HEK293T (cell line): ENCODE results near the gene HAGHL.

ENCODE experiments used
- CTCF ChIA-PET: fragments of 350-600 bp; formaldehyde crosslinking; extraction: SDS; loops from one replicate; lab custom pipeline; 2021; ENCODE audit warnings: antibody characterized with exemption, inconsistent platforms; lab: Yijun Ruan, JAX
- POLR2A ChIA-PET: fragments of 350-600 bp; formaldehyde crosslinking; extraction: SDS; loops from one replicate; lab custom pipeline; 2020; ENCODE audit warnings: antibody characterized with exemption, inconsistent platforms; lab: Yijun Ruan, JAX
- DNase-seq: peaks from one replicate; pipeline ENCODE4 v3.0.0; 2012; ENCODE audit warnings: mixed read lengths; ENCODE audit errors: extremely low spot score
- ARNT ChIP-seq: fragments of 450-650 bp; IDR thresholded peaks from 2 replicates; pipeline ENCODE4 v1.6.1; 2017; ENCODE audit warnings: mild to moderate bottlenecking
- BHLHE40 ChIP-seq: fragments of 450-650 bp; IDR thresholded peaks from 2 replicates; pipeline ENCODE4 v1.6.1; 2016; ENCODE audit warnings: mild to moderate bottlenecking, moderate library complexity, borderline replicate concordance
- CTBP1 ChIP-seq: fragments of 450-650 bp; IDR thresholded peaks from 2 replicates; pipeline ENCODE4 v1.6.1; 2016; ENCODE audit warnings: borderline replicate concordance
- ELF4 ChIP-seq: fragments of 450-650 bp; IDR thresholded peaks from 2 replicates; pipeline ENCODE4 v1.6.1; 2017; ENCODE audit warnings: antibody characterized with exemption
- FOXA1 ChIP-seq: fragments of 450-650 bp; IDR thresholded peaks from 2 replicates; pipeline ENCODE4 v1.6.1; 2016; ENCODE audit warnings: mild to moderate bottlenecking
- FOXK2 ChIP-seq: fragments of 450-650 bp; IDR thresholded peaks from 2 replicates; pipeline ENCODE4 v1.6.1; 2016; ENCODE audit warnings: mild to moderate bottlenecking
- FOXM1 ChIP-seq: fragments of 450-650 bp; IDR thresholded peaks from 2 replicates; pipeline ENCODE4 v1.6.1; 2017; ENCODE audit warnings: mild to moderate bottlenecking, borderline replicate concordance
- HDGF ChIP-seq: fragments of 450-650 bp; IDR thresholded peaks from 2 replicates; pipeline ENCODE4 v1.6.1; 2017; ENCODE audit warnings: antibody characterized with exemption, borderline replicate concordance
- L3MBTL2 ChIP-seq: fragments of 450-650 bp; conservative IDR thresholded peaks from 2 replicates; pipeline ENCODE4 v1.6.1; 2016; ENCODE audit warnings: mild to moderate bottlenecking
- LEF1 ChIP-seq: fragments of 450-650 bp; IDR thresholded peaks from 2 replicates; pipeline ENCODE4 v1.6.1; 2017; ENCODE audit warnings: mild to moderate bottlenecking, borderline replicate concordance
- NFRKB ChIP-seq: fragments of 450-650 bp; IDR thresholded peaks from 2 replicates; pipeline ENCODE4 v1.6.1; 2016; ENCODE audit warnings: mild to moderate bottlenecking, moderate library complexity
- PKNOX1 ChIP-seq: fragments of 450-650 bp; IDR thresholded peaks from 2 replicates; pipeline ENCODE4 v1.6.1; 2016
- SP1 ChIP-seq: fragments of 450-650 bp; IDR thresholded peaks from 2 replicates; pipeline ENCODE4 v1.6.1; 2017
- SUZ12 ChIP-seq: fragments of 450-650 bp; IDR thresholded peaks from 2 replicates; pipeline ENCODE4 v1.6.1; 2016; ENCODE audit warnings: mild to moderate bottlenecking
- TARDBP ChIP-seq: fragments of 450-650 bp; IDR thresholded peaks from 2 replicates; pipeline ENCODE4 v1.6.1; 2016
- ZNF384 ChIP-seq: fragments of 450-650 bp; IDR thresholded peaks from 2 replicates; pipeline ENCODE4 v1.6.1; 2016

HAGHL gene

GRCh38 chr16:679814-680624, 46.9 kb upstream of the HAGHL start, which contains the start of gene STUB1:
Gene STUB1, plus strand, starts transcription at chr16:680410. Its CDS starts 116 bp downstream, at chr16:680526.
- ChIA-PET POLR2A (interaction anchor here (0.6 to 3.0 kb wide), 11 partner anchors 7 to 111 kb away, joined by 3 to 33 read pairs (median 5); partner anchors contain the start of genes ANTKMT, WDR24 and WDR90), CTCF (no interaction called here)
- DNase-seq: peak; percentile 80
- TF ChIP-seq LEF1 (no peak), BHLHE40 (no peak), TARDBP (0 out of 2 replicates have a peak, but pooled peaks have one; percentile 28), FOXM1 (0 out of 2 replicates have a peak, but pooled peaks have one; percentile 12), PKNOX1 (no peak), FOXK2 (no peak), ZNF384 (no peak), HDGF (no peak), FOXA1 (no peak)

- no peak for DNase-seq
- TF ChIP-seq ELF4 (no peak), BHLHE40 (no peak), L3MBTL2 (no peak), FOXM1 (no peak), TARDBP (no peak), SP1 (no peak), PKNOX1 (no peak), NFRKB (no peak), SUZ12 (no peak), ZNF384 (no peak), HDGF (no peak), FOXA1 (no peak), ARNT (no peak), FOXK2 (no peak), CTBP1 (no peak), LEF1 (no peak)
- ChIA-PET CTCF (no interaction called here), POLR2A (interaction anchor here (0.6 to 3.0 kb wide), 11 partner anchors 8 to 112 kb away, joined by 3 to 33 read pairs (median 4); partner anchors contain the start of genes ANTKMT and WDR24)
These were observed 46.3 kb upstream of the HAGHL start for GRCh38 chr16:680625-680945.

GRCh38 chr16:680967-681745, 45.8 kb upstream of the HAGHL start:
- ChIA-PET POLR2A (interaction anchor here (0.8 to 3.0 kb wide), 13 partner anchors 9 to 45 kb away, joined by 3 to 33 read pairs (median 5); partner anchors contain the start of genes ANTKMT, METTL26, RHOT2 and WDR24), CTCF (no interaction called here)
- TF ChIP-seq L3MBTL2 (no peak), ELF4 (no peak), FOXM1 (no peak), TARDBP (no peak), ARNT (no peak), PKNOX1 (no peak), SUZ12 (no peak), BHLHE40 (no peak), SP1 (no peak), ZNF384 (no peak), LEF1 (no peak), HDGF (no peak), FOXK2 (no peak), CTBP1 (no peak), NFRKB (no peak), FOXA1 (no peak)
- no peak for DNase-seq

- TF ChIP-seq CTBP1 (no peak), ARNT (no peak), SP1 (no peak), L3MBTL2 (peak; percentile 82), HDGF (0 out of 2 replicates have a peak, but pooled peaks have one; percentile 22), LEF1 (no peak)
- DNase-seq: no peak
- CTCF ChIA-PET: no interaction called here
- POLR2A ChIA-PET: interaction anchor here (0.8 to 3.0 kb wide), 11 partner anchors 8 to 46 kb away, joined by 3 to 33 read pairs (median 5); partner anchors contain the start of genes ANTKMT, METTL26, RHOT2 and WDR24
These were observed 45.0 kb upstream of the HAGHL start for GRCh38 chr16:681746-682427.
